Parathyroid adenoma (tissue), 2 donors: ENCODE measurements around the gene SLC10A1.

Experiments
- H2AFZ ChIP-seq: fragments of 300-600 bp; sonication (generic); one replicate; pipeline ENCODE4 v1.7.0; 2017; ENCODE audit warnings: antibody characterized with exemption, mild to moderate bottlenecking
- H3K27ac ChIP-seq: fragments of 300-600 bp; sonication (generic); one replicate; pipeline ENCODE4 v1.7.0; 2017
- H3K27me3 ChIP-seq: fragments of 300-600 bp; sonication (generic); one replicate; pipeline ENCODE4 v1.7.0; 2017; ENCODE audit warnings: low read length; ENCODE audit not compliant: control insufficient read depth, insufficient read depth
- H3K36me3 ChIP-seq: fragments of 300-600 bp; sonication (generic); one replicate; pipeline ENCODE4 v1.7.0; 2017; ENCODE audit warnings: low read length; ENCODE audit not compliant: control insufficient read depth, insufficient read depth
- H3K4me1 ChIP-seq: fragments of 300-600 bp; sonication (generic); one replicate; pipeline ENCODE4 v1.7.0; 2017; ENCODE audit warnings: control low read depth
- H3K4me2 ChIP-seq: fragments of 300-600 bp; sonication (generic); one replicate; pipeline ENCODE4 v1.7.0; 2017; ENCODE audit warnings: low read length
- H3K4me3 ChIP-seq: fragments of 300-600 bp; sonication (generic); one replicate; pipeline ENCODE4 v1.7.0; 2017; ENCODE audit warnings: low read depth, low read length
- H3K79me2 ChIP-seq: fragments of 300-600 bp; sonication (generic); one replicate; pipeline ENCODE4 v1.7.0; 2017; ENCODE audit warnings: control low read depth
- H3K9ac ChIP-seq: fragments of 300-600 bp; sonication (generic); one replicate; pipeline ENCODE4 v1.7.0; 2017; ENCODE audit warnings: mild to moderate bottlenecking
- H3K9me3 ChIP-seq: fragments of 300-600 bp; sonication (generic); one replicate; pipeline ENCODE4 v1.7.0; 2017; ENCODE audit warnings: low read length; ENCODE audit not compliant: control insufficient read depth
- CTCF ChIP-seq: fragments of 300-600 bp; sonication (generic); IDR thresholded peaks from one replicate; pipeline ENCODE4 v1.7.0; 2017; ENCODE audit warnings: antibody characterized with exemption, mild to moderate bottlenecking
- donor health status: primary hyperparathyroidism.

The SLC10A1 gene

GRCh38 chr14:69784942-69785341 is 12.1 kb downstream of the SLC10A1 start:
- Histone ChIP-seq H3K27me3 (no peaks in the 10 kb centered on the region), H3K4me2 (no peak overlapping the region), H3K4me3 (no peak overlapping the region), H3K27ac (no peak overlapping the region), H3K4me1 (no peaks in the 10 kb centered on the region), H2AFZ (no peak overlapping the region), H3K9me3 (no peaks in the 10 kb centered on the region), H3K79me2 (no peaks in the 10 kb centered on the region), H3K36me3 (no peaks in the 10 kb centered on the region), H3K9ac (no peak overlapping the region)
- no peak for TF ChIP-seq CTCF

- Histone ChIP-seq H3K36me3 (no peaks in the 10 kb centered on the region), H3K9ac (no peak overlapping the region), H3K27me3 (no peaks in the 10 kb centered on the region), H2AFZ (no peak overlapping the region), H3K9me3 (no peaks in the 10 kb centered on the region), H3K4me3 (no peak overlapping the region), H3K27ac (no peak overlapping the region), H3K4me2 (no peak overlapping the region), H3K4me1 (peaks cover 8% of the 10 kb centered on the region), H3K79me2 (no peaks in the 10 kb centered on the region)
- TF ChIP-seq CTCF = no peak
These were observed 16.1 kb downstream of the SLC10A1 start for GRCh38 chr14:69780952-69781351.

GRCh38 chr14:69780092-69780491 is 16.9 kb downstream of the SLC10A1 start:
- Histone ChIP-seq H3K9me3 (no peaks in the 10 kb centered on the region), H3K79me2 (no peaks in the 10 kb centered on the region), H3K27me3 (no peaks in the 10 kb centered on the region), H3K4me2 (no peak overlapping the region), H3K36me3 (no peaks in the 10 kb centered on the region), H3K9ac (no peak overlapping the region), H3K4me3 (no peak overlapping the region), H2AFZ (no peak overlapping the region), H3K4me1 (peaks cover 8% of the 10 kb centered on the region), H3K27ac (no peak overlapping the region)
- no peak for TF ChIP-seq CTCF

GRCh38 chr14:69779088-69779487 is 18.0 kb downstream of the SLC10A1 start:
- no peaks in the 10 kb centered on the region for H3K36me3 ChIP-seq
- H3K9me3 ChIP-seq = no peaks in the 10 kb centered on the region
- H3K27me3 ChIP-seq = no peaks in the 10 kb centered on the region

More at GRCh38 chr14:69779088-69779487, 18.0 kb downstream of the SLC10A1 start:
- Histone ChIP-seq H3K4me3 (no peak overlapping the region), H3K9ac (no peak overlapping the region), H3K27ac (no peak overlapping the region), H3K79me2 (no peaks in the 10 kb centered on the region), H3K4me1 (peaks cover 8% of the 10 kb centered on the region), H2AFZ (no peak overlapping the region), H3K4me2 (no peak overlapping the region)
- no peak for TF ChIP-seq CTCF
